ENCODE results near the gene KCNH2.

The KCNH2 gene

DNA sequence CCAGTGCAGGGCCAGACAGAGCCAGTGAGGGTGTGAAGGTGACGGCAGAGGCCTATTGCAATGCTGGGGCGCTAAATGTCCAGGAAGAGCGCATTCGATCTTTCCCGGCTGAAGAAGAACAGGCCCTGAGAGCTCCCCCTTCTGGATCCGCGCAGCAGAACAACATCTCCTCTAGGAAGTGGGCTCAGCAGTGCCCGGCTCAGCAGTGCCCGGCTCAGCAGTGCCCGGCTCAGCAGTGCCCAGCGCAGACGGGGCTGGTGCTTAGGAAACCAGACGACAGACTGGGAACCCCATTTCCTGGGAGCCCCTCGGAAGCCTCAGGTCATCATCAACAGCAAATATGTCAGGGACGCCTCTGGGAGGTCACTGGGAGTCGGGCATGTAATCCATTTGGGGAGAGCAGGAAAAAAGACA, 8.0 kb upstream of the KCNH2 start:
- TF ChIP-seq, protein P1, sequence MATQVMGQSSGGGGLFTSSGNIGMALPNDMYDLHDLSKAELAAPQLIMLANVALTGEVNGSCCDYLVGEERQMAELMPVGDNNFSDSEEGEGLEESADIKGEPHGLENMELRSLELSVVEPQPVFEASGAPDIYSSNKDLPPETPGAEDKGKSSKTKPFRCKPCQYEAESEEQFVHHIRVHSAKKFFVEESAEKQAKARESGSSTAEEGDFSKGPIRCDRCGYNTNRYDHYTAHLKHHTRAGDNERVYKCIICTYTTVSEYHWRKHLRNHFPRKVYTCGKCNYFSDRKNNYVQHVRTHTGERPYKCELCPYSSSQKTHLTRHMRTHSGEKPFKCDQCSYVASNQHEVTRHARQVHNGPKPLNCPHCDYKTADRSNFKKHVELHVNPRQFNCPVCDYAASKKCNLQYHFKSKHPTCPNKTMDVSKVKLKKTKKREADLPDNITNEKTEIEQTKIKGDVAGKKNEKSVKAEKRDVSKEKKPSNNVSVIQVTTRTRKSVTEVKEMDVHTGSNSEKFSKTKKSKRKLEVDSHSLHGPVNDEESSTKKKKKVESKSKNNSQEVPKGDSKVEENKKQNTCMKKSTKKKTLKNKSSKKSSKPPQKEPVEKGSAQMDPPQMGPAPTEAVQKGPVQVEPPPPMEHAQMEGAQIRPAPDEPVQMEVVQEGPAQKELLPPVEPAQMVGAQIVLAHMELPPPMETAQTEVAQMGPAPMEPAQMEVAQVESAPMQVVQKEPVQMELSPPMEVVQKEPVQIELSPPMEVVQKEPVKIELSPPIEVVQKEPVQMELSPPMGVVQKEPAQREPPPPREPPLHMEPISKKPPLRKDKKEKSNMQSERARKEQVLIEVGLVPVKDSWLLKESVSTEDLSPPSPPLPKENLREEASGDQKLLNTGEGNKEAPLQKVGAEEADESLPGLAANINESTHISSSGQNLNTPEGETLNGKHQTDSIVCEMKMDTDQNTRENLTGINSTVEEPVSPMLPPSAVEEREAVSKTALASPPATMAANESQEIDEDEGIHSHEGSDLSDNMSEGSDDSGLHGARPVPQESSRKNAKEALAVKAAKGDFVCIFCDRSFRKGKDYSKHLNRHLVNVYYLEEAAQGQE (IDR thresholded peaks at IDR 0.05; ENCODE audit: insufficient read depth in 1 of 2, low read depth in 2 of 2, low read length in 2 of 2): peak; percentile 68 to 73; a peak in 3 of 4 replicates
- no peak for TF ChIP-seq SIN3A (IDR thresholded peaks at IDR 0.05; ENCODE audit: borderline replicate concordance, insufficient read depth, low read length)

DNA sequence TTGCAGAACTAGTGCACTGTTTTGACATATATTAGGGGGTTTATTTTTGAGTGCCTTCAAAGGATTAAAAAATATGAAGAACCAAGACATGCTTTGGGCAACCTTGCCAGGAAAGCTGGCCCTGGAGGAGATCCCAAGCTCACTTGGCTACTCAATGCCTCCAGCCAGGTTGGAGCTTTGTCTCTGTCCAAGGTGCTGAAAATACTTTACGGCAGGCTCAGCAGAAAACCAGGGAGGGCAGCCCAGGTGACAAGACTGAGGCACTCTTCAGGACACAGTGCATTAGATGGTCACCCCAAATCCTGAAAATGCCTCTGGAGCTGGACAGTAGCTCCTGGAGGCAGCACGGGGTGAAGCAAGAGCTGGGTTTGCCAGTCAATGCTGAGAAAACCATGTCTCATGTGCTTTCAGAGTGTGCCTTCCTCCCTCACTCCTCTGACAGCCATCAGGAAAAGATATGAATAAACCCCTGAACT, 5.8 kb upstream of the KCNH2 start:
- TF ChIP-seq, protein P1 (IDR thresholded peaks at IDR 0.05; ENCODE audit: insufficient read depth in 1 of 2, low read depth in 2 of 2, low read length in 2 of 2): peak; percentile 98 to 100
- no peak for TF ChIP-seq FOXP2 (optimal IDR thresholded peaks at IDR 0.05; ENCODE audit: borderline replicate concordance, extremely low read depth, extremely low read length, insufficient read depth)

DNA sequence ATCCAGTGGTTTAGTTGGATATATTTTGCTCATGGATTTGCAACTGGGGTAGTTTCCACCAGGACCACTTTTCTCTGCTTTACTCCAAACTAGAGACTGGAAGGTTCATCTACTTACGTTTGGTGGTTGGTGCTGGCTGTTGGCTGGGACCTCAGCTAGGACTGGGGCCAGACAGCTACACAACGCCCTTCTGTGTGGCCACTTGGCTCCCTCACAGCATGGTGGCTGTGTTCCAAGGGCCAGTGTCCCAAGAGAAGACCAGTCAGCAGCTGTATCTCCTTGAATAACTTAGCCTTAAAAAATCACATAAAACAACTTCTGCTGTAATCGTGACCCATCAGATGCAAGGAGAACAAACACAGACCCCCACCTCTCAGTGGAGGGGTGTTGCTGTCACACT, 4.2 kb upstream of the KCNH2 start:
- TF ChIP-seq, protein P1 (IDR thresholded peaks at IDR 0.05; ENCODE audit: insufficient read depth in 1 of 2, low read depth in 2 of 2, low read length in 2 of 2): no peak
- TF ChIP-seq FOXP2 (optimal IDR thresholded peaks at IDR 0.05; ENCODE audit: borderline replicate concordance, extremely low read depth, extremely low read length, insufficient read depth) (no peak), POLR2AphosphoS5 (IDR thresholded peaks at IDR 0.05; ENCODE audit: low read depth, low read length) (no peak), TAF1 (IDR thresholded peaks at IDR 0.05; ENCODE audit: borderline replicate concordance, insufficient read depth, low read length) (no peak), SIN3A (IDR thresholded peaks at IDR 0.05; ENCODE audit: borderline replicate concordance, insufficient read depth, low read length) (no peak)

DNA sequence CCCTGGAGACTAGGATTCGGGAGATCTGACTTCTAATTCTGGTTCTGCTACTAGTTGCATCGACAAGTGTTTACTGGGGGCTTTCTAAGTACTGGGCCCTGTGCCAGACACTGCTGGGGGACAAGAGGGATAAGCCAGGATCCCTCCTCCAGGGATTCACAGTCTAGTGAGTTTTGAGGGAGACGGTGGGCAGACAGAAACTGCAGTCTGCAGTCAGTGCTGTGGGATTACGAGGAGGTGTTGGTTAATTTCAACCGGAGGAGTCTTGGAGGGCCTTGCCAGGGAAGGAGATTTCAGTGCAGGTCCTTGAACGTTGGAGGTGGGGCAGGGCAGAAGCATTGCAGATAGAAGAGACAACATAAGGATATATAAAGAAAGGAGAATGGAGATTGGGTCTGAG, 3.5 kb upstream of the KCNH2 start:
- no peak for TF ChIP-seq POLR2AphosphoS5 (IDR thresholded peaks at IDR 0.05; ENCODE audit: low read depth, low read length)
- no peak for TF ChIP-seq FOXP2 (optimal IDR thresholded peaks at IDR 0.05; ENCODE audit: borderline replicate concordance, extremely low read depth, extremely low read length, insufficient read depth)
- TF ChIP-seq, protein P1 (IDR thresholded peaks at IDR 0.05; ENCODE audit: insufficient read depth in 1 of 2, low read depth in 2 of 2, low read length in 2 of 2): no peak
- no peak for TF ChIP-seq SIN3A (IDR thresholded peaks at IDR 0.05; ENCODE audit: borderline replicate concordance, insufficient read depth, low read length)
- TF ChIP-seq TAF1 (IDR thresholded peaks at IDR 0.05; ENCODE audit: borderline replicate concordance, insufficient read depth, low read length): no peak

DNA sequence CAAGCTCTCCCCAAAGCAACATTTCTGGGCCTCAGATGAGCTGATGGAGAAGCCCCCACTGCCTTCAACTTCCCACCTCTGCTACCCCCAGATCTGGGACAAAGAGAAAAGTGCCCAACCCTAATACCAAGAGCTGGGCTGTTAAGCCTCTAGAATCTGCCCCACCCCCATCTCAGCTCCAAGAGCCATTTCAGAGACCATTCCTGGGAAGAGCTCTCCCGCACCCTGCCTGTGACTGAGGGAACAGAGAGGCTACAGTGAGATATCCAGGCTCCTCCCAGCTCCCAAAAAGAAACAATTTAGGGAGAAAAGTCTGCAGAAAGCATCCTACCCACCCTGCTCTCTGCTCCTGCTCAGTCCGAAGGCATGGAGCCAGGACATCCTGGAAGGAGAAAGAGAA, 2.5 kb upstream of the KCNH2 start:
- TF ChIP-seq, protein P1 (IDR thresholded peaks at IDR 0.05; ENCODE audit: insufficient read depth in 1 of 2, low read depth in 2 of 2, low read length in 2 of 2): no peak
- TF ChIP-seq POLR2AphosphoS5 (IDR thresholded peaks at IDR 0.05; ENCODE audit: low read depth, low read length) (no peak), TAF1 (IDR thresholded peaks at IDR 0.05; ENCODE audit: borderline replicate concordance, insufficient read depth, low read length) (no peak), SIN3A (IDR thresholded peaks at IDR 0.05; ENCODE audit: borderline replicate concordance, insufficient read depth, low read length) (no peak), FOXP2 (optimal IDR thresholded peaks at IDR 0.05; ENCODE audit: borderline replicate concordance, extremely low read depth, extremely low read length, insufficient read depth) (no peak)
